ENCODE measurements around the gene FIBCD1. TPM values are rescaled to one million over a fixed set of nuclear protein-coding genes. Genes with fewer than 3 reads are reported as not detected.

Gene FIBCD1
- total RNA-seq, 1 experiment from 2014 or later = 7.1 TPM

DNA sequence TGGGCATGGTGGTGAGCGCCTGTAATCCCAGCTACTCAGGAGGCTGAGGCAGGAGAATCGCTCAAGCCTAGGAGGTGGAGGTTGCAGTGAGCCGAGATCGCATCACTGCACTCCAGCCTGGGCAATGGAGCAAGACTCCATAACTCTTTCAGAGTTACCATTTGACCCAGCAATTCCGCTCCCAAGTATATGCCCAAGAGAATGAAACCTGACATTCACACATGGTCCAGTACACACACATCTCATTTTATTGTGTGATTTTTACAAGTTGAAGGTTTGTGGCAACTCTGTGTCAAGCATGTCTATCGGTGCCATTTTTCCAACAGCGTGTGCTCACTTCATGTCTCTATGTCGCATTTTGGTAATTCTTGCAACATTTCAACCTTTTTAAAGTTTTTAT lies 24.9 kb upstream of the FIBCD1 start:
- H2BK5ac ChIP-seq (ENCODE audit: insufficient read length, low read length) = no peak overlapping the region
- Mint-ChIP-seq H3K9me3 (peaks cover 3 to 4% of the 10 kb centered on the region in 2 experiments), H3K27ac (no peak overlapping the region), H3K4me1 (no peaks in the 10 kb centered on the region), H3K27me3 (ENCODE audit: low read depth) (peaks cover 4% of the 10 kb centered on the region; the same call in 1 of the 2 replicates), H3K36me3 (ENCODE audit: insufficient read depth in 1 of 3, low read depth in 3 of 3) (peaks cover under 1 to 2% (median 2%) of the 10 kb centered on the region in 3 experiments), H3K4me3 (no peak overlapping the region)
- no peaks in the 10 kb centered on the region for H3K79me2 ChIP-seq (ENCODE audit: insufficient read depth, low read length)
- no peak overlapping the region for H3K4ac ChIP-seq (ENCODE audit: low read depth, low read length)
- no peak overlapping the region for H2BK120ac ChIP-seq (ENCODE audit: low read depth, low read length, poor library complexity, severe bottlenecking)
- no peak overlapping the region for H2BK12ac ChIP-seq (ENCODE audit: insufficient read length, low read depth, low read length)
- no peaks in the 10 kb centered on the region for H3K79me1 ChIP-seq (ENCODE audit: insufficient read depth, low read depth, low read length, poor library complexity, severe bottlenecking)
- no peak overlapping the region for H4K8ac ChIP-seq (replicated peaks; ENCODE audit: insufficient read length, low read depth, low read length)
- no peaks in the 10 kb centered on the region for H3K9me3 ChIP-seq (ENCODE audit: control insufficient read depth, low read depth, low read length)
- H3K9ac ChIP-seq (ENCODE audit: extremely low read depth, insufficient read length, low read length) = no peak overlapping the region
- no peak overlapping the region for H3K4me2 ChIP-seq (ENCODE audit: insufficient read depth, insufficient read length, low read length)
- no peak overlapping the region for H3K23ac ChIP-seq (ENCODE audit: insufficient read length, low read depth, low read length)
- no peaks in the 10 kb centered on the region for H3K27me3 ChIP-seq (ENCODE audit: insufficient read depth, low read length)
- H3K14ac ChIP-seq (ENCODE audit: insufficient read depth, low read length) = no peak overlapping the region
- no peak overlapping the region for H2BK15ac ChIP-seq (ENCODE audit: low read depth, low read length)
- H4K20me1 ChIP-seq (ENCODE audit: control insufficient read depth, insufficient read depth, insufficient read length) = no peaks in the 10 kb centered on the region
- no CpG with 5 or more reads among the region's 8 CpGs for WGBS (ENCODE audit: extremely low coverage, insufficient read length, low lambda C conversion rate)
- DNase-seq = no peak
- H3K23me2 ChIP-seq (ENCODE audit: insufficient read length, low read depth, low read length, poor library complexity, severe bottlenecking) = no peaks in the 10 kb centered on the region
- no peak overlapping the region for H3K56ac ChIP-seq (ENCODE audit: insufficient read length, low read depth, low read length)
- H2AFZ ChIP-seq (ENCODE audit: low read length) = no peak overlapping the region
- TF ChIP-seq, protein P1, sequence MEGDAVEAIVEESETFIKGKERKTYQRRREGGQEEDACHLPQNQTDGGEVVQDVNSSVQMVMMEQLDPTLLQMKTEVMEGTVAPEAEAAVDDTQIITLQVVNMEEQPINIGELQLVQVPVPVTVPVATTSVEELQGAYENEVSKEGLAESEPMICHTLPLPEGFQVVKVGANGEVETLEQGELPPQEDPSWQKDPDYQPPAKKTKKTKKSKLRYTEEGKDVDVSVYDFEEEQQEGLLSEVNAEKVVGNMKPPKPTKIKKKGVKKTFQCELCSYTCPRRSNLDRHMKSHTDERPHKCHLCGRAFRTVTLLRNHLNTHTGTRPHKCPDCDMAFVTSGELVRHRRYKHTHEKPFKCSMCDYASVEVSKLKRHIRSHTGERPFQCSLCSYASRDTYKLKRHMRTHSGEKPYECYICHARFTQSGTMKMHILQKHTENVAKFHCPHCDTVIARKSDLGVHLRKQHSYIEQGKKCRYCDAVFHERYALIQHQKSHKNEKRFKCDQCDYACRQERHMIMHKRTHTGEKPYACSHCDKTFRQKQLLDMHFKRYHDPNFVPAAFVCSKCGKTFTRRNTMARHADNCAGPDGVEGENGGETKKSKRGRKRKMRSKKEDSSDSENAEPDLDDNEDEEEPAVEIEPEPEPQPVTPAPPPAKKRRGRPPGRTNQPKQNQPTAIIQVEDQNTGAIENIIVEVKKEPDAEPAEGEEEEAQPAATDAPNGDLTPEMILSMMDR (conservative IDR thresholded peaks at IDR 0.05) = no peak
- no peak overlapping the region for H3K18ac ChIP-seq (ENCODE audit: insufficient read length, low read depth, low read length)
- H3K4me1 ChIP-seq (ENCODE audit: insufficient read depth, low read length) = no peaks in the 10 kb centered on the region
- no peak overlapping the region for H3T11ph ChIP-seq (ENCODE audit: low read length)
- H3K27ac ChIP-seq (ENCODE audit: insufficient read length, low read depth, low read length) = no peak overlapping the region
- H4K5ac ChIP-seq (ENCODE audit: insufficient read length, low read depth, low read length) = no peak overlapping the region
- no peak overlapping the region for H4K91ac ChIP-seq (ENCODE audit: insufficient read length, low read depth, low read length)
- H2BK20ac ChIP-seq (ENCODE audit: low read depth, low read length, poor library complexity, severe bottlenecking) = no peak overlapping the region
- no peak overlapping the region for H2AK5ac ChIP-seq (ENCODE audit: insufficient read length, low read length)

Data from H9 (cell line).